H1 (cell line): ENCODE measurements around the gene LILRB1. TPM values are rescaled to one million over a fixed set of nuclear protein-coding genes. Genes with fewer than 3 reads are reported as not detected.

ENCODE experiments used
- BACH1 ChIP-seq: IDR thresholded peaks from 2 replicates; pipeline ENCODE4 v1.6.1; 2012; ENCODE audit warnings: low read length, improper control_type of control experiment
- EP300 ChIP-seq, 2 experiments: IDR thresholded peaks; 1 replicate in 1 of 2; 2 replicates in 1 of 2; pipeline ENCODE4 v1.6.1; 2011 to 2012; ENCODE audit warnings: low read depth in 2 of 2, low read length in 2 of 2, mild to moderate bottlenecking in 2 of 2, borderline replicate concordance in 1 of 2, inconsistent platforms in 1 of 2, moderate library complexity in 1 of 2
- RNF2 ChIP-seq: fragments of 200-900, 300-1000 bp; sonication (generic); IDR thresholded peaks from 2 replicates; pipeline ENCODE4 v1.7.1; 2016; ENCODE audit warnings: borderline replicate concordance, low read depth, mild to moderate bottlenecking, antibody characterized with exemption, low read length; ENCODE audit not compliant: poor library complexity, severe bottlenecking; ENCODE audit errors: missing control alignments
- RXRA ChIP-seq: IDR thresholded peaks from 2 replicates; pipeline ENCODE4 v1.6.1; 2011; ENCODE audit warnings: low read depth, mild to moderate bottlenecking, low read length, moderate library complexity; ENCODE audit not compliant: insufficient read depth
- SIN3A ChIP-seq, 2 experiments: IDR thresholded peaks in 1 of 2; conservative IDR thresholded peaks in 1 of 2; 2 replicates each; pipeline ENCODE4 v1.6.1; 2011 to 2012; ENCODE audit warnings: low read length in 2 of 2, improper control_type of control experiment in 1 of 2, low read depth in 1 of 2, mild to moderate bottlenecking in 1 of 2
- SP4 ChIP-seq: IDR thresholded peaks from 2 replicates; pipeline ENCODE4 v1.6.1; 2012; ENCODE audit warnings: low read length, inconsistent platforms
- TAF7 ChIP-seq: optimal IDR thresholded peaks from 2 replicates; pipeline ENCODE3; 2011; ENCODE audit warnings: low read depth, mild to moderate bottlenecking, inconsistent platforms, low read length, moderate library complexity, borderline replicate concordance
- YY1 ChIP-seq: IDR thresholded peaks from 2 replicates; pipeline ENCODE4 v1.6.1; 2011; ENCODE audit warnings: low read depth, mild to moderate bottlenecking, low read length
- ZNF274 ChIP-seq: IDR thresholded peaks from 2 replicates; pipeline ENCODE4 v1.7.0; 2012; ENCODE audit warnings: low read length, borderline replicate concordance; ENCODE audit errors: extremely low read depth
- polyA plus RNA-seq, 7 experiments: library from polyadenylated mRNA; depleted of rRNA in 3 of 7; stranded (reverse) in 5 of 7; unstranded in 2 of 7; fragments of >200 nt in 5 of 7; fragments of 200-250 nt in 2 of 7; gene quantifications; 1 replicate in 5 of 7; 2 replicates in 1 of 7; 4 replicates in 1 of 7; pipeline versions ENCODE4 v1.2.1 to v1.2.3, GENCODE V29; 2011 to 2013; ENCODE audit warnings: missing spikeins in 2 of 7, mixed read lengths in 2 of 7
- total RNA-seq: library from RNA; stranded (reverse); fragmentation: NEBNext Ultra II Directional; extraction: Animal tissue kit (Norgen Biotek cat#: 25700); gene quantifications from 2 replicates; pipeline ENCODE4 v1.2.1, GENCODE V29; 2021
- TF ChIP-seq, protein P1 (sequence below): IDR thresholded peaks from 2 replicates; pipeline ENCODE4 v1.6.1; 2011; ENCODE audit warnings: low read length, improper control_type of control experiment

Gene LILRB1
- total and polyA plus RNA-seq, 2 of the 8 experiments (the other 6 are each of a cell fraction or from before 2014, with no cell fraction given): not detected

GRCh38 chr19:54644056-54644455 is 13.8 kb downstream of the LILRB1 start (continued):
- no peak for TF ChIP-seq RNF2
- no peak for TF ChIP-seq SIN3A (conservative IDR thresholded peaks at IDR 0.05 in 1 of 2, IDR thresholded peaks at IDR 0.05 in 1 of 2; ENCODE audit: low read depth in 1 of 2, low read length in 2 of 2)
- TF ChIP-seq BACH1: no peak
- no peak for TF ChIP-seq ZNF274
- no peak for TF ChIP-seq EP300 (IDR thresholded peaks at IDR 0.05; ENCODE audit: borderline replicate concordance in 1 of 2, low read depth in 2 of 2, low read length in 2 of 2)
- TF ChIP-seq, protein P1, sequence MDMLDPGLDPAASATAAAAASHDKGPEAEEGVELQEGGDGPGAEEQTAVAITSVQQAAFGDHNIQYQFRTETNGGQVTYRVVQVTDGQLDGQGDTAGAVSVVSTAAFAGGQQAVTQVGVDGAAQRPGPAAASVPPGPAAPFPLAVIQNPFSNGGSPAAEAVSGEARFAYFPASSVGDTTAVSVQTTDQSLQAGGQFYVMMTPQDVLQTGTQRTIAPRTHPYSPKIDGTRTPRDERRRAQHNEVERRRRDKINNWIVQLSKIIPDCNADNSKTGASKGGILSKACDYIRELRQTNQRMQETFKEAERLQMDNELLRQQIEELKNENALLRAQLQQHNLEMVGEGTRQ: no peak
- no peak for TF ChIP-seq YY1
- TF ChIP-seq SP4: no peak
- TF ChIP-seq TAF7: no peak
- no peak for TF ChIP-seq RXRA
